ENCODE measurements around the gene TTC16. TPM values are rescaled to one million over a fixed set of nuclear protein-coding genes. Genes with fewer than 3 reads are reported as not detected.

The TTC16 gene
- total RNA-seq, 3 donors from 2014 or later: under 0.01 to 0.59 (median 0.16) TPM

GRCh38 chr9:127711226-127711701 is 4.6 kb upstream of the TTC16 start:
- intact Hi-C loops (cut with DNase I; ENCODE audit: low total_unique reads): no loop called here
- H3K36me3 ChIP-seq: no peaks in the 10 kb centered on the region
- H3K4me1 ChIP-seq: peaks cover 2 to 5% of the 10 kb centered on the region in 2 donors
- no peak overlapping the region for H3K4me3 ChIP-seq
- H3K27me3 ChIP-seq: no peaks in the 10 kb centered on the region
- H3K27ac ChIP-seq: no peak overlapping the region
- DNase-seq (ENCODE audit: low spot score in 2 of 2): no peak
- no peaks in the 10 kb centered on the region for H3K9me3 ChIP-seq
- no peak for TF ChIP-seq POLR2A (IDR thresholded peaks at IDR 0.05)
- TF ChIP-seq CTCF (IDR thresholded peaks at IDR 0.05): no peak
- no peak for TF ChIP-seq POLR2AphosphoS5 (IDR thresholded peaks at IDR 0.05)

- no peak for TF ChIP-seq CTCF (IDR thresholded peaks at IDR 0.05)
- no peak for TF ChIP-seq POLR2AphosphoS5 (IDR thresholded peaks at IDR 0.05)
- TF ChIP-seq POLR2A (IDR thresholded peaks at IDR 0.05): no peak
- DNase-seq (ENCODE audit: low spot score in 2 of 2): no peak
- Histone ChIP-seq H3K9me3 (no peaks in the 10 kb centered on the region), H3K4me3 (no peak overlapping the region), H3K4me1 (peaks cover 3 to 5% of the 10 kb centered on the region in 2 donors), H3K27me3 (no peaks in the 10 kb centered on the region), H3K36me3 (no peaks in the 10 kb centered on the region), H3K27ac (no peak overlapping the region)
- intact Hi-C loops (cut with DNase I; ENCODE audit: low total_unique reads): no loop called here
Observed at GRCh38 chr9:127711831-127712274, 4.0 kb upstream of the TTC16 start.

GRCh38 chr9:127712371-127712770 is 3.5 kb upstream of the TTC16 start:
- peaks cover 3 to 5% of the 10 kb centered on the region in 2 donors for H3K4me1 ChIP-seq
- intact Hi-C loops (cut with DNase I; ENCODE audit: low total_unique reads): no loop called here
- TF ChIP-seq CTCF (IDR thresholded peaks at IDR 0.05) (no peak), POLR2AphosphoS5 (IDR thresholded peaks at IDR 0.05) (no peak), POLR2A (IDR thresholded peaks at IDR 0.05) (no peak)
- no peak overlapping the region for H3K4me3 ChIP-seq
- no peaks in the 10 kb centered on the region for H3K9me3 ChIP-seq
- H3K27me3 ChIP-seq: no peaks in the 10 kb centered on the region
- no peak overlapping the region for H3K27ac ChIP-seq
- no peak for DNase-seq (ENCODE audit: low spot score in 2 of 2)
- H3K36me3 ChIP-seq: no peaks in the 10 kb centered on the region

GRCh38 chr9:127712867-127713266 is 3.0 kb upstream of the TTC16 start:
- DNase-seq (ENCODE audit: low spot score in 2 of 2): no peak
- H3K27ac ChIP-seq: no peak overlapping the region
- H3K9me3 ChIP-seq: no peaks in the 10 kb centered on the region
- no peak overlapping the region for H3K4me3 ChIP-seq
- intact Hi-C loops (cut with DNase I; ENCODE audit: low total_unique reads): no loop called here
- TF ChIP-seq POLR2AphosphoS5 (IDR thresholded peaks at IDR 0.05) (no peak), CTCF (IDR thresholded peaks at IDR 0.05) (no peak), POLR2A (IDR thresholded peaks at IDR 0.05) (no peak)
- H3K4me1 ChIP-seq: peaks cover 3 to 5% of the 10 kb centered on the region in 2 donors
- H3K36me3 ChIP-seq: no peaks in the 10 kb centered on the region
- no peaks in the 10 kb centered on the region for H3K27me3 ChIP-seq

- peak overlapping the region; percentile 73 to 88 (median 75) for H3K4me3 ChIP-seq
- H3K27ac ChIP-seq: no peak overlapping the region
- H3K9me3 ChIP-seq: no peaks in the 10 kb centered on the region
- no peak for DNase-seq (ENCODE audit: low spot score in 2 of 2)
- H3K27me3 ChIP-seq: no peaks in the 10 kb centered on the region
- no peaks in the 10 kb centered on the region for H3K36me3 ChIP-seq
- TF ChIP-seq POLR2A (IDR thresholded peaks at IDR 0.05) (no peak), POLR2AphosphoS5 (IDR thresholded peaks at IDR 0.05) (no peak), CTCF (IDR thresholded peaks at IDR 0.05) (no peak)
- H3K4me1 ChIP-seq: peaks cover 3 to 5% of the 10 kb centered on the region in 2 donors
- intact Hi-C loops (cut with DNase I; ENCODE audit: low total_unique reads): loop anchor here (1.0 kb wide), 1 partner anchor 109 kb away; no protein-coding TSS in a partner anchor
Observed at GRCh38 chr9:127714020-127714750, 1.7 kb upstream of the TTC16 start.
